Endothelial cell of umbilical vein (primary cell): ENCODE measurements around the gene ADAMTS12. TPM values are rescaled to one million over a fixed set of nuclear protein-coding genes. Genes with fewer than 3 reads are reported as not detected.

Experiments
- BruUV-seq: library from RNA; stranded (reverse); fragments of 400-500 nt; replicated peaks from 2 replicates; lab custom pipeline; 2021; lab: Mats Ljungman, UMichigan
- CTCF ChIA-PET: fragments of 300-600, 350-600 bp; sonication (Branson Sonifier 250); formaldehyde crosslinking; loops from one replicate; lab custom pipeline; 2021; ENCODE audit warnings: antibody characterized with exemption, inconsistent platforms; lab: Charles Lee
- POLR2A ChIA-PET: fragments of 300-600, 350-600 bp; sonication (Branson Sonifier 250); formaldehyde crosslinking; loops from one replicate; lab custom pipeline; 2021; ENCODE audit warnings: antibody characterized with exemption, inconsistent platforms; lab: Charles Lee
- DNase-seq: peaks from one replicate; pipeline ENCODE4 v3.0.0-alpha.2; 2011; ENCODE audit warnings: low read depth, low spot score
- FAIRE-seq: peaks from 2 replicates; lab custom pipeline; 2011; peaks lifted over from hg19 to GRCh38; lab: Jason Lieb, UNC
- H2AFZ ChIP-seq: 2 replicates; pipeline ENCODE4 v1.6.0; 2012; ENCODE audit warnings: low read depth, low read length, control low read depth, inconsistent platforms
- H3K27ac ChIP-seq: 2 replicates; pipeline ENCODE4 v1.5.1; 2011; ENCODE audit warnings: low read depth, mild to moderate bottlenecking, control low read depth, low read length, moderate library complexity; ENCODE audit not compliant: insufficient read depth
- H3K27me3 ChIP-seq, 2 experiments: 2 replicates each; pipeline versions ENCODE4 v1.6.0 to v1.6.1; 2011; ENCODE audit warnings: low read length in 2 of 2, mixed read lengths in 1 of 2; ENCODE audit not compliant: control insufficient read depth in 2 of 2, insufficient read depth in 2 of 2
- H3K36me3 ChIP-seq, 2 experiments: 2 replicates in 1 of 2; 3 replicates in 1 of 2; pipeline ENCODE4 v1.5.1; 2011; ENCODE audit warnings: low read length in 2 of 2, mild to moderate bottlenecking in 1 of 2, moderate library complexity in 1 of 2; ENCODE audit not compliant: control insufficient read depth in 2 of 2, insufficient read depth in 2 of 2; ENCODE audit errors: extremely low read depth in 1 of 2
- H3K4me1 ChIP-seq: 3 replicates; pipeline ENCODE4 v1.5.1; 2011; ENCODE audit warnings: mild to moderate bottlenecking, low read length; ENCODE audit not compliant: control insufficient read depth, insufficient read depth; ENCODE audit errors: extremely low read depth
- H3K4me2 ChIP-seq: 2 replicates; pipeline ENCODE4 v1.6.1; 2011; ENCODE audit warnings: low read length, control low read depth, mixed read lengths; ENCODE audit not compliant: insufficient read depth
- H3K4me3 ChIP-seq, 3 experiments: fragments of 200-600 bp in 1 of 3; sonication (generic), shearing (Covaris generic) in 1 of 3; replicated peaks in 1 of 3; 2 replicates each; pipeline ENCODE4 v1.5.1; 2011 to 2016; ENCODE audit warnings: control low read depth in 3 of 3, low read length in 3 of 3, mild to moderate bottlenecking in 2 of 3, inconsistent platforms in 1 of 3, low read depth in 1 of 3, moderate library complexity in 1 of 3; ENCODE audit not compliant: insufficient read depth in 1 of 3
- H3K79me2 ChIP-seq: 2 replicates; pipeline ENCODE4 v1.6.0; 2012; ENCODE audit warnings: low read length, inconsistent platforms; ENCODE audit not compliant: control insufficient read depth, insufficient read depth
- H3K9ac ChIP-seq: replicated peaks from 2 replicates; pipeline ENCODE3; 2011; ENCODE audit warnings: low read length, control low read depth; ENCODE audit not compliant: insufficient read depth; ENCODE audit errors: extremely low read depth
- H3K9me1 ChIP-seq: replicated peaks from 3 replicates; pipeline ENCODE4 v1.6.0; 2011; ENCODE audit warnings: mild to moderate bottlenecking, low read length; ENCODE audit not compliant: control insufficient read depth, insufficient read depth; ENCODE audit errors: extremely low read depth
- H3K9me3 ChIP-seq: replicated peaks from 2 replicates; pipeline ENCODE4 v1.5.1; 2012; ENCODE audit warnings: low read length, inconsistent platforms; ENCODE audit not compliant: control insufficient read depth, insufficient read depth
- H4K20me1 ChIP-seq: replicated peaks from 2 replicates; pipeline ENCODE3; 2011; ENCODE audit warnings: mild to moderate bottlenecking, low read length; ENCODE audit not compliant: control insufficient read depth, insufficient read depth; ENCODE audit errors: extremely low read depth
- EZH2 ChIP-seq: IDR thresholded peaks from 2 replicates; pipeline ENCODE4 v1.6.1; 2012; ENCODE audit warnings: borderline replicate concordance, low read depth, mild to moderate bottlenecking, moderate library complexity, low read length, inconsistent platforms; ENCODE audit not compliant: severe bottlenecking
- FOS ChIP-seq: IDR thresholded peaks from 2 replicates; pipeline ENCODE4 v1.6.1; 2011; ENCODE audit warnings: mild to moderate bottlenecking, low read length, moderate library complexity, borderline replicate concordance; ENCODE audit not compliant: insufficient read depth
- GATA2 ChIP-seq: IDR thresholded peaks from 2 replicates; pipeline ENCODE4 v1.7.0; 2011; ENCODE audit warnings: low read depth, mild to moderate bottlenecking, moderate library complexity, mixed read lengths, low read length; ENCODE audit not compliant: insufficient read length, insufficient read depth
- JUN ChIP-seq: IDR thresholded peaks from 2 replicates; pipeline ENCODE4 v1.6.1; 2011; ENCODE audit warnings: borderline replicate concordance, low read depth; ENCODE audit not compliant: insufficient read length, insufficient read depth
- MYC ChIP-seq: IDR thresholded peaks from one replicate; pipeline ENCODE4 v1.6.1; 2011; ENCODE audit warnings: mild to moderate bottlenecking, low read depth, low read length
- POLR2A ChIP-seq: IDR thresholded peaks from 2 replicates; pipeline ENCODE4 v1.6.1; 2012; ENCODE audit warnings: low read depth, mild to moderate bottlenecking, control low read depth, low read length
- POLR2AphosphoS5 ChIP-seq: IDR thresholded peaks from 2 replicates; pipeline ENCODE4 v1.6.1; 2012; ENCODE audit warnings: low read depth, mild to moderate bottlenecking, control low read depth, low read length, moderate library complexity; ENCODE audit not compliant: insufficient read depth
- dilution Hi-C: fragments of 300-500 bp; cut with MboI; formaldehyde crosslinking; loops from one replicate; pipeline ENCODE4 v1.15.0; 2019; ENCODE audit warnings: low sequenced_read_pairs; ENCODE audit not compliant: extremely low pct_ligation_motif_present
- intact Hi-C: fragments of 100-400 bp; cut with micrococcal nuclease; formaldehyde crosslinking; loops from one replicate; pipeline ENCODE4 v1.10.0; 2022
- polyA plus RNA-seq, 4 experiments: library from polyadenylated mRNA; depleted of rRNA in 3 of 4; stranded (reverse) in 3 of 4; unstranded in 1 of 4; fragments of >200 nt; gene quantifications; 2 replicates each; pipeline versions ENCODE4 v1.2.1 to v1.2.3, GENCODE V29; 2011 to 2012; ENCODE audit warnings: missing spikeins in 1 of 4
- total RNA-seq: library from RNA; stranded (reverse); gene quantifications from 2 replicates; pipeline ENCODE4 v1.2.3, GENCODE V29; 2021
- TF ChIP-seq, protein P1 (sequence below): IDR thresholded peaks from 2 replicates; pipeline ENCODE4 v1.6.1; 2011; ENCODE audit not compliant: insufficient read depth, insufficient read length
- TF ChIP-seq, protein P2 (sequence below), 2 donors: IDR thresholded peaks; 1 replicate in 1 of 2; 2 replicates in 1 of 2; pipeline ENCODE4 v1.5.1; 2011; ENCODE audit warnings: low read length in 2 of 2, mild to moderate bottlenecking in 2 of 2, moderate library complexity in 2 of 2, control low read depth in 1 of 2, inconsistent platforms in 1 of 2, low read depth in 1 of 2; ENCODE audit not compliant: insufficient read depth in 1 of 2; ENCODE audit errors: extremely low read depth in 1 of 2

Gene ADAMTS12
- total and polyA plus RNA-seq, 2 donors (not counting 3 experiments of a cell fraction or from before 2014, with no cell fraction given) = 0.88 TPM; not detected in 1

DNA sequence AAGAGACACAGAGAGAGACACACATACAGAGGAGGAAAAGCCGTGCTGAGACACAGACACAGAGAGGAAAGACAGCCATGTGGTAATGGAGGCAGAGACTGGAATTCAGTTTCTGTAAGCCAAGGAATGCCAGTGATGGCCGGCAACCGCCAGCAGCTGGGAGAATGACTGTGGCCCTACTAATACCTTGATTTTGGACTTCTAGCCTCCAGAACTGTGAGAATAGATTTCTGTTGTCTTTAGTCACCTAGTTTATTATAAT, 360.8 kb downstream of the ADAMTS12 start:
- BruUV-seq = no TSS peak
- TF ChIP-seq, protein P1, sequence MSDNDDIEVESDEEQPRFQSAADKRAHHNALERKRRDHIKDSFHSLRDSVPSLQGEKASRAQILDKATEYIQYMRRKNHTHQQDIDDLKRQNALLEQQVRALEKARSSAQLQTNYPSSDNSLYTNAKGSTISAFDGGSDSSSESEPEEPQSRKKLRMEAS = no peak
- TF ChIP-seq JUN (no peak), POLR2AphosphoS5 (no peak), POLR2A (no peak), MYC (no peak), GATA2 (no peak), FOS (no peak), EZH2 (no peak)
- TF ChIP-seq, protein P2, sequence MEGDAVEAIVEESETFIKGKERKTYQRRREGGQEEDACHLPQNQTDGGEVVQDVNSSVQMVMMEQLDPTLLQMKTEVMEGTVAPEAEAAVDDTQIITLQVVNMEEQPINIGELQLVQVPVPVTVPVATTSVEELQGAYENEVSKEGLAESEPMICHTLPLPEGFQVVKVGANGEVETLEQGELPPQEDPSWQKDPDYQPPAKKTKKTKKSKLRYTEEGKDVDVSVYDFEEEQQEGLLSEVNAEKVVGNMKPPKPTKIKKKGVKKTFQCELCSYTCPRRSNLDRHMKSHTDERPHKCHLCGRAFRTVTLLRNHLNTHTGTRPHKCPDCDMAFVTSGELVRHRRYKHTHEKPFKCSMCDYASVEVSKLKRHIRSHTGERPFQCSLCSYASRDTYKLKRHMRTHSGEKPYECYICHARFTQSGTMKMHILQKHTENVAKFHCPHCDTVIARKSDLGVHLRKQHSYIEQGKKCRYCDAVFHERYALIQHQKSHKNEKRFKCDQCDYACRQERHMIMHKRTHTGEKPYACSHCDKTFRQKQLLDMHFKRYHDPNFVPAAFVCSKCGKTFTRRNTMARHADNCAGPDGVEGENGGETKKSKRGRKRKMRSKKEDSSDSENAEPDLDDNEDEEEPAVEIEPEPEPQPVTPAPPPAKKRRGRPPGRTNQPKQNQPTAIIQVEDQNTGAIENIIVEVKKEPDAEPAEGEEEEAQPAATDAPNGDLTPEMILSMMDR (IDR thresholded peaks at IDR 0.05; ENCODE audit: extremely low read depth in 1 of 2, insufficient read depth in 1 of 2, low read depth in 1 of 2, low read length in 2 of 2) = no peak
- ChIA-PET POLR2A (no interaction called here), CTCF (no interaction called here)
- Histone ChIP-seq H3K4me2 (no peak overlapping the region), H3K9me3 (no peaks in the 10 kb centered on the region), H3K79me2 (no peaks in the 10 kb centered on the region), H2AFZ (no peak overlapping the region), H3K36me3 (no peaks in the 10 kb centered on the region), H3K9me1 (no peaks in the 10 kb centered on the region), H4K20me1 (no peaks in the 10 kb centered on the region), H3K4me3 (no peak overlapping the region), H3K9ac (no peak overlapping the region), H3K27me3 (no peaks in the 10 kb centered on the region), H3K4me1 (no peaks in the 10 kb centered on the region), H3K27ac (no peak overlapping the region)
- dilution Hi-C loops = no loop called here
- intact Hi-C loops = no loop called here
- DNase-seq = no peak
- no peak for FAIRE-seq
